GM21367 (cell line): Measurements from ENCODE around the gene SLAMF9.

ENCODE experiments used
- ATAC-seq: cut with Tn5 transposase; IDR thresholded peaks from one replicate; pipeline ENCODE4 v1.9.1; 2021; ENCODE audit not compliant: unreplicated experiment

The SLAMF9 gene

GRCh38 chr1:159953536-159954515, at the start of gene SLAMF9:
SLAMF9 (minus strand) TSS chr1:159954237; CDS start chr1:159954137, 100 bp downstream.
- no peak for ATAC-seq

- ATAC-seq, result no peak
Measured at GRCh38 chr1:160001440-160001839, 47.4 kb upstream of the SLAMF9 start.

- ATAC-seq, result no peak
Measured at GRCh38 chr1:159999204-159999603, 45.2 kb upstream of the SLAMF9 start.

DNA sequence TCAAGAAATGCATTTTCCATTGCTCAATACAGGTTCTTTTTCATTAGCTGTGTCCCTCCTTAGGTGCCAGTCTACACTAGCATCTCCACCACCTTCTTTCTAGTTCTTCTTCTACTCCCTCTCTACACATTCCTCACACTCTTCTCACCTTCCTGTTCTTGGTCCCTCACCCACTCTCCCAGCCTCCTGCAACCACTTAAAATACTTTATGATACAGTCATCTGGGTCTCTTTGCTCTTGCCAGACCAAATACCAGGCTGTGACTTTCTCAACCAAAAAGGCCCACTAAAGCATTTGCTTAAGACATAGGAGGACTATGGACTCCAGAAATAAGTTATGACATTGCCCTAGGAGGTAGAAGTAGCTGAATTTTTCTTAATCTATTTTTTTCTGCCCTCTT, 42.6 kb upstream of the SLAMF9 start:
- ATAC-seq, result no peak

- ATAC-seq, result no peak
Measured at GRCh38 chr1:159994896-159995295, 40.9 kb upstream of the SLAMF9 start.

DNA sequence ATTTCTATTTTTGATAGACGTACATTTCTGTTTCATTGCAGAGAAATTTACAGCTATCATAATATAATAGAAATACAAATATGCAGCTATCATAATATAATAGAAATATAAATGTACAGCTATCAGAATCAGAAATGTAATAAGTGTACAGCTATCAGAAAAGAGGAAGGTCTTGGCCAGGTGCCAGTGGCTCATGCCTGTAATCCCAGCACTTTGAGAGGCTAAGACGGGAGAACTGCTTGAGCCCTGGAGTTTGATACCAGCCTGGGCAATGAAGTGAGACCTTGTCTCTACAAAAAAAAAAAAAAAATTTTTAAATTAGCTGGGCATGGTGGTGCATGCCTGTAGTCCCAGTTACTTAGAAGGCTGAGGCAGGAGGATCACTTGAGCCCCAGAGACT, 39.9 kb upstream of the SLAMF9 start:
- ATAC-seq, result no peak

GRCh38 chr1:159992161-159992560, 38.1 kb upstream of the SLAMF9 start:
- ATAC-seq, result no peak

DNA sequence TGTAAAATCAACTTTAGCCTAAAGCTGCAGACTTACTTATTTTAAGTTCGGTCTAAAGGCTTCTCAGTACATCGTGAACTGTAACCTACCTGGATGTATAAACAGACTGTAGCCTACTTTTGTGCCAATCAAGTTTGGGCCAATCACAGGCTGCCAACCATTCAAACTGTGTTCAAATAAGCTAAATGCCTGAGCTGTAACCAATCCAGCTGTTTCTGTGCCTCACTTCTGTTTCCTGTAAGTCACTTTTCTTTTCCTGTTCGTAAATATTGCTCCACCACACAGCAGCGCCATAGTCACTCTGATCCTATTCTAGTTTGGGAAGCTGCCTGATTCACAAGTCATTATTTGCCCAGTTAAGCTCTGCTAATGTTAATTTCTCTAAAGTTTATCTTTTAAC, 37.5 kb upstream of the SLAMF9 start:
- no peak for ATAC-seq

DNA sequence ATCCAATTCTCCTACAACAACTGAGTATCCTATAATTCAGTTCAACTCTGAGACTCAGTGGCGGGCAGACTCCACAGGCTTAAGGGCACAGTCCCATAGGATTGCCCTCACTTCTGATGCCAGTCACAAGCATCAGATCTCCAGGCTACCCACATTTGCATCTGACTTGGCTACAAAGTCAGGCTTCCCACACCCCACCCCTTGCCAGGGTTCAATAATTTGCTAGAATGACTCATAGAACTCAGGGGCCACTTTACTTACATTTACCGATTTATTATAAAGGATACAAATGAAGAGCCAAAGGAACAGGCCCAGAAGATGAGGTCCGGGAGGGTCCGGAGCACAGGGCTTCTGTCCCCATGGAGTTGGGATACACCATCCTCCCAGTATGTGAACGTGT, 36.0 kb upstream of the SLAMF9 start:
- no peak for ATAC-seq

DNA sequence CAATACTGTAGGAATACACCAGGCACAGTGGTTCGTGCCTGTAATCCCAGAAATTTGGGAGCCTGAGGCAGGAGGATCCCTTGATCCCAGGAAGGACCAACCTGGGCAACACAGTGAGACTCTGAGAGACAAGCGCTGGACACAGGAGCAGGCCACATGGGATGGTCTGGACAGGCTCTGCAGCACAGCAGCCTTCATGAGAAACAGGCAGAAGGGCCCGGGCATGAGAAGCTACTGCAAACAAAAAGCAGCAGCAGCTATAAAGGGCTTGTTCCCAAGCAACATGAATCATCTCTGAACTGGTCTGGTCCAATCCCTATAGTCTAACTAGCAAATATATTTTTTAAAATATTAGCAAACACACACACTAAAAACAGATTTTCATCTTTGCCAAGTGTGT, 35.5 kb upstream of the SLAMF9 start:
- ATAC-seq, result no peak

- ATAC-seq, result no peak
Measured at GRCh38 chr1:159988006-159988405, 34.0 kb upstream of the SLAMF9 start.

- ATAC-seq, result no peak
Measured at GRCh38 chr1:159987186-159987585, 33.1 kb upstream of the SLAMF9 start.

DNA sequence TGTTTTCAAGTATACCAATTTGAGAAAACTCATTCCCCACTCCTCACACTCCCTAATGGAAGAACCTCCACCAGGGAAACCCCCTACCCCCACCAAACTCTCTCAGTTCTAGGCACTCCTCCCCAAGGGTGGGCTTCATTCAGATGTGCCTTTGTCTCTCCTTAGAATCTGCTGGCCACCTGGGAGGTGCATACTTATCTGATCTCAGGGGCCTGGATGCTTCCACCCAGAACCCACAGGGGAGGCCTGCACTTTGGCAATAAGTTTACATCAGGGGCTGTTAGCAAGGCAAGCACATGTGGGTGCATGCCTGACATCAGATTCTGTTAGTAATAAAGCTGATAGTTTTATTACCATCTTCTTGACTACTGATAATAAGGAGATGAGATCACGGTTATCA, 32.5 kb upstream of the SLAMF9 start:
- no peak for ATAC-seq

- ATAC-seq, result no peak
Measured at GRCh38 chr1:159986093-159986492, 32.1 kb upstream of the SLAMF9 start.

- ATAC-seq, result no peak
Measured at GRCh38 chr1:159985473-159985872, 31.4 kb upstream of the SLAMF9 start.

- no peak for ATAC-seq
Measured at GRCh38 chr1:159983681-159984080, 29.6 kb upstream of the SLAMF9 start.

DNA sequence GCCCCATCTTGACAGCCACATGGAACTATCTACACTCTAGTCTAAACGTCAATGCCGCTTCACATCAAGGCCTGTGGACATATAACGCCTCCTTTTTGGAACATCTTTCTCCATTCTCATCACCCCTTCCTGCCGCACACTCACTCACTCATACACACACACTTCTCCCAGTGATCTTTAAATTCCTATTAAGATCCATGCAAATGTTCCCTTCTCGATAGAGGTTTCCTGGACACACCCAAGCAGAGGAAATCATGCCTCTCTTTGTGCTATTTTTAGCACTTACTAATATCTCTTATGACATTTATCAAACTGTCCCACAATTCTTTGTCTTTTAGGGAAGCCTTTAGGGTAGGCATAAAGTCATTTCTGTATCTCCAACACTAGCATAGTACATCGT, 28.2 kb upstream of the SLAMF9 start:
- ATAC-seq, result no peak

GRCh38 chr1:159981351-159982055, 27.5 kb upstream of the SLAMF9 start:
- no peak for ATAC-seq

DNA sequence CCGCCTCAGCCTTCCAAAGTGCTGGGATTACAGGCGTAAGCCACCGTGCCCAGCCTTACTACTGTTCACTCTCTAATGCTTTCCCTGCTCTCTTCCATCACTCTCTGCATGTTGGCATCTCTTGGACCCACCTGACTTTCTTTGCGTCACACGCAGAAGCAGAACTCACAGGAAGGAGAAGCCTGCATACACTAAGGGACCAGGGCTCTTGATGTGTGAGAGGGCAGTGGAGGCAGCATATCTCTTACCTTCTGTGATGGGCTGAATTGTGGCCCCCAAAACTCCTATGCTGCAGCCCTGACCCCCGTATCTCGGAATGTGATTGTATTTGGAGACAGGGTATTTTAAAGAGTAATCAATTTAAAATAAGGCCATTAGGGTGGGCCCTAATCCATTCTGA, 26.7 kb upstream of the SLAMF9 start:
- ATAC-seq, result no peak

DNA sequence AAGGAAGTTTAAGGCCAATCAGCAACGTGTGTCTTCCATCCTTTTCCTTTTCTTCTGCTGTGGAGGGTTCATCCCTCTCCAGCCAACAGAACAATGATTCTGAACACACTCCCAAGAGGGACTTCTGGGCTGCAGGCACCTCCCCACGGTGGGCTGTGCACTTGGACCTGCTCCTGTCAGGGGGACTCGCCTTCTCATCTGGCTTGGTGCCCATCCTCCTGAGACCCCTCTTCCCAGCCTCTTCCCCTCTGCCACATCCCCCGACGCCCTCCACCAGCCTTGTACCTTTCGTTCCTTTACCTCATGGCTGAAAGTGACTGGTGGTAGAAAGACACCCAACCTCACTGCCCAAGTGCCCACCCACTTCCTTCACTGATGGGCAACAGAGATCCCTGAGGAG, 26.0 kb upstream of the SLAMF9 start:
- no peak for ATAC-seq

- ATAC-seq, result no peak
Measured at GRCh38 chr1:159979257-159979656, 25.2 kb upstream of the SLAMF9 start.

- ATAC-seq, result no peak
Measured at GRCh38 chr1:159978107-159978398, 24.0 kb upstream of the SLAMF9 start.
